ENCODE results near the gene SPN.
"Not testable (repeated sequence)": the region's sequence is repeated elsewhere in the genome, so short reads cannot be mapped to it uniquely, and the experiment has no call there.

- TF ChIP-seq, protein P1, sequence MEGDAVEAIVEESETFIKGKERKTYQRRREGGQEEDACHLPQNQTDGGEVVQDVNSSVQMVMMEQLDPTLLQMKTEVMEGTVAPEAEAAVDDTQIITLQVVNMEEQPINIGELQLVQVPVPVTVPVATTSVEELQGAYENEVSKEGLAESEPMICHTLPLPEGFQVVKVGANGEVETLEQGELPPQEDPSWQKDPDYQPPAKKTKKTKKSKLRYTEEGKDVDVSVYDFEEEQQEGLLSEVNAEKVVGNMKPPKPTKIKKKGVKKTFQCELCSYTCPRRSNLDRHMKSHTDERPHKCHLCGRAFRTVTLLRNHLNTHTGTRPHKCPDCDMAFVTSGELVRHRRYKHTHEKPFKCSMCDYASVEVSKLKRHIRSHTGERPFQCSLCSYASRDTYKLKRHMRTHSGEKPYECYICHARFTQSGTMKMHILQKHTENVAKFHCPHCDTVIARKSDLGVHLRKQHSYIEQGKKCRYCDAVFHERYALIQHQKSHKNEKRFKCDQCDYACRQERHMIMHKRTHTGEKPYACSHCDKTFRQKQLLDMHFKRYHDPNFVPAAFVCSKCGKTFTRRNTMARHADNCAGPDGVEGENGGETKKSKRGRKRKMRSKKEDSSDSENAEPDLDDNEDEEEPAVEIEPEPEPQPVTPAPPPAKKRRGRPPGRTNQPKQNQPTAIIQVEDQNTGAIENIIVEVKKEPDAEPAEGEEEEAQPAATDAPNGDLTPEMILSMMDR (IDR thresholded peaks at IDR 0.05) = not testable (repeated sequence)
- TF ChIP-seq EP300 (IDR thresholded peaks at IDR 0.05) = not testable (repeated sequence)
Measured at GRCh38 chr16:29629318-29629717, 33.7 kb upstream of the SPN start.

Measured in sigmoid colon (tissue), 4 donors.